ENCODE results near the gene CNKSR3. TPM values are rescaled to one million over a fixed set of nuclear protein-coding genes. Genes with fewer than 3 reads are reported as not detected.

The CNKSR3 gene
- polyA plus RNA-seq, 1 of the 3 experiments (the other 2 are of a cell fraction): 1.6 TPM

DNA sequence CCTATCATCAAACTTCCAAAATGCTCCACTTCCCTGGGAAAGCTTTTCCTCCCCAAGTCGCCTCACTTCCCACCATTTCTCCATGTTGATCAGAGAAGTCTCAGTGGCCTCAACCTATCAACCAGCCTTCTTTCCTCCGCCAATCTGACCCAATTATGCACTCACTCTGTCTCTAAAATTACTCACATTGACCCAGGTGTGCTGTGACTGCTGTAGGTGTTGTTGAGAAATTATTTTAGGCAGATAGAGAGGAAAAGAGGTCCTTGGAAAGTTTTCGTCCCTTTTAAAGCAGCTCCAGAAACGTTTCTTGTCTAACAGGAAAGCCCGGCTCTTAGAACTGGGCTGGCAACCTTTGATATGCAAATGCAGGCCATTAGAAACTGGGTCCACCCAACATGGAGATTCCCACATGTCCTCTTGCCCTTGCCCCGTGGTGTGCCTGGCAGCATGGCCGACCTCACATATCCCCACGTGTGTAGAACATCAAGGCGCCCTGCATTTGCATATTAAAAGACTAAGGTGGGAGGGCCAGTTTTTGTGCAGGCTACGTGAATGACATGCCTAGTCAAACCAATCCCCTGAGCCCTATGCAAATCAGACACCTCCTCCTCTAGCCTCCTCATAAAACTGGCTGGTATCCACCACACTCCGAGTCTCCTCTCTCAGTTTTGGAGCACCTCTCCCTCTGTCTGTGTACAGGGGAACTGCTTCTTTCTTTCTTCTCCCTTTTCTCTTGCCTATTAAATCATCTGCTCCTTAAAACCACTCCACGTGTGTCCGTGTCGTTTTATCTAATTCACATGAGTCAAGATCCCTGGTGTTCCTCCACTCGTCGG lies 166.8 kb downstream of the CNKSR3 start:
- H3K27me3 ChIP-seq (ENCODE audit: insufficient read depth): no peaks in the 10 kb centered on the region
- peaks cover 0 to 2% of the 10 kb centered on the region in 2 experiments; a peak in 1 of 4 replicates for H3K4me1 ChIP-seq (ENCODE audit: control insufficient read depth in 1 of 2, insufficient read depth in 2 of 2, low read depth in 1 of 2, low read length in 1 of 2)
- no peak overlapping the region for H3K4me2 ChIP-seq
- no peaks in the 10 kb centered on the region for H3K79me2 ChIP-seq (ENCODE audit: insufficient read depth)
- H3F3A ChIP-seq (replicated peaks; ENCODE audit: insufficient read depth): no peaks in the 10 kb centered on the region
- no peaks in the 10 kb centered on the region for H3K9me2 ChIP-seq
- 85% methylated on average over 16 of the region's 16 CpGs for WGBS (ENCODE audit: low lambda C conversion rate)
- no peak overlapping the region for H3K9ac ChIP-seq
- no peaks in the 10 kb centered on the region for H3K36me3 ChIP-seq (replicated peaks in 1 of 2; ENCODE audit: control insufficient read depth in 1 of 2, insufficient read depth in 2 of 2, low read length in 1 of 2)
- ChIA-PET CTCF (interaction anchor here (0.5 kb wide), 1 partner anchor 14 kb away, joined by 4 read pairs; no protein-coding TSS in a partner anchor), POLR2A (no interaction called here)
- DNase-seq: no peak
- no peak for TF ChIP-seq TCF12 (IDR thresholded peaks at IDR 0.05)
- TF ChIP-seq MXI1 (IDR thresholded peaks at IDR 0.05; ENCODE audit: low read depth, low read length): no peak
- TF ChIP-seq NFIC (IDR thresholded peaks at IDR 0.05; ENCODE audit: borderline replicate concordance): no peak
- TF ChIP-seq, protein P1, sequence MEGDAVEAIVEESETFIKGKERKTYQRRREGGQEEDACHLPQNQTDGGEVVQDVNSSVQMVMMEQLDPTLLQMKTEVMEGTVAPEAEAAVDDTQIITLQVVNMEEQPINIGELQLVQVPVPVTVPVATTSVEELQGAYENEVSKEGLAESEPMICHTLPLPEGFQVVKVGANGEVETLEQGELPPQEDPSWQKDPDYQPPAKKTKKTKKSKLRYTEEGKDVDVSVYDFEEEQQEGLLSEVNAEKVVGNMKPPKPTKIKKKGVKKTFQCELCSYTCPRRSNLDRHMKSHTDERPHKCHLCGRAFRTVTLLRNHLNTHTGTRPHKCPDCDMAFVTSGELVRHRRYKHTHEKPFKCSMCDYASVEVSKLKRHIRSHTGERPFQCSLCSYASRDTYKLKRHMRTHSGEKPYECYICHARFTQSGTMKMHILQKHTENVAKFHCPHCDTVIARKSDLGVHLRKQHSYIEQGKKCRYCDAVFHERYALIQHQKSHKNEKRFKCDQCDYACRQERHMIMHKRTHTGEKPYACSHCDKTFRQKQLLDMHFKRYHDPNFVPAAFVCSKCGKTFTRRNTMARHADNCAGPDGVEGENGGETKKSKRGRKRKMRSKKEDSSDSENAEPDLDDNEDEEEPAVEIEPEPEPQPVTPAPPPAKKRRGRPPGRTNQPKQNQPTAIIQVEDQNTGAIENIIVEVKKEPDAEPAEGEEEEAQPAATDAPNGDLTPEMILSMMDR (IDR thresholded peaks at IDR 0.05): peak; percentile 28; the same call in 1 of the 2 replicates
- no peak for TF ChIP-seq EZH2phosphoT487 (IDR thresholded peaks at IDR 0.05; ENCODE audit: borderline replicate concordance, low read depth)
- TF ChIP-seq, protein P2, sequence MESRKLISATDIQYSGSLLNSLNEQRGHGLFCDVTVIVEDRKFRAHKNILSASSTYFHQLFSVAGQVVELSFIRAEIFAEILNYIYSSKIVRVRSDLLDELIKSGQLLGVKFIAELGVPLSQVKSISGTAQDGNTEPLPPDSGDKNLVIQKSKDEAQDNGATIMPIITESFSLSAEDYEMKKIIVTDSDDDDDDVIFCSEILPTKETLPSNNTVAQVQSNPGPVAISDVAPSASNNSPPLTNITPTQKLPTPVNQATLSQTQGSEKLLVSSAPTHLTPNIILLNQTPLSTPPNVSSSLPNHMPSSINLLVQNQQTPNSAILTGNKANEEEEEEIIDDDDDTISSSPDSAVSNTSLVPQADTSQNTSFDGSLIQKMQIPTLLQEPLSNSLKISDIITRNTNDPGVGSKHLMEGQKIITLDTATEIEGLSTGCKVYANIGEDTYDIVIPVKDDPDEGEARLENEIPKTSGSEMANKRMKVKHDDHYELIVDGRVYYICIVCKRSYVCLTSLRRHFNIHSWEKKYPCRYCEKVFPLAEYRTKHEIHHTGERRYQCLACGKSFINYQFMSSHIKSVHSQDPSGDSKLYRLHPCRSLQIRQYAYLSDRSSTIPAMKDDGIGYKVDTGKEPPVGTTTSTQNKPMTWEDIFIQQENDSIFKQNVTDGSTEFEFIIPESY (IDR thresholded peaks at IDR 0.05; ENCODE audit: borderline replicate concordance, low read depth): no peak
- TF ChIP-seq RFX5 (IDR thresholded peaks at IDR 0.05; ENCODE audit: low read length): no peak
- TF ChIP-seq MEF2A (IDR thresholded peaks at IDR 0.05; ENCODE audit: borderline replicate concordance, low read depth): no peak
- H3K4me3 ChIP-seq (ENCODE audit: low read depth in 2 of 2, low read length in 1 of 2): no peak overlapping the region
- H2AFZ ChIP-seq (ENCODE audit: low read depth): no peak overlapping the region
- H3K9me3 ChIP-seq: no peaks in the 10 kb centered on the region
- H3K27ac ChIP-seq (ENCODE audit: low read depth in 2 of 2, low read length in 1 of 2): no peak overlapping the region
- H4K20me1 ChIP-seq (ENCODE audit: insufficient read depth): no peaks in the 10 kb centered on the region

DNA sequence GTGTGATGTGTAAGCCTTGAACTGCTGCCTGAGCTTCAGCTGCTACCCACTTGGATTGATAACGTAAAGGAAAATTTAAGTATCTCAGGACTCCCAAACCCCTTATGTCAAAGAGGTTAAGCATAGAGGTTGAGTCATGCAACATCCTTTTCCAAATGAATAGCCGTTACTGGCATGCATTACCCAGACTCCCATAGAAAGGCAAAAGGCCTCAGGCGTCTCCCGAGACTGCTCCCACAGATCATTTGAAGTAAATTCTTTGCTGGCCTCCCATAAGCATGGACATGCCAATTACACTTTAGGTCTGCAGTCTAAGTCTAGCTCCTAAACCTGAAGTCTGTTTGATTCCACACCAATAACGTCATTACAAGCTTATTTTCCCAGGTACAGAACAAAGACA lies 168.6 kb downstream of the CNKSR3 start:
- Histone ChIP-seq H3K4me2 (no peak overlapping the region), H4K20me1 (ENCODE audit: insufficient read depth) (no peaks in the 10 kb centered on the region), H3K4me3 (ENCODE audit: low read depth in 2 of 2, low read length in 1 of 2) (no peak overlapping the region), H3K9ac (no peak overlapping the region), H3K27me3 (ENCODE audit: insufficient read depth) (no peaks in the 10 kb centered on the region), H2AFZ (ENCODE audit: low read depth) (no peak overlapping the region), H3K79me2 (ENCODE audit: insufficient read depth) (no peaks in the 10 kb centered on the region), H3K9me2 (no peaks in the 10 kb centered on the region), H3K9me3 (no peaks in the 10 kb centered on the region), H3K27ac (ENCODE audit: low read depth in 2 of 2, low read length in 1 of 2) (no peak overlapping the region), H3K36me3 (replicated peaks in 1 of 2; ENCODE audit: control insufficient read depth in 1 of 2, insufficient read depth in 2 of 2, low read length in 1 of 2) (no peaks in the 10 kb centered on the region), H3F3A (replicated peaks; ENCODE audit: insufficient read depth) (no peaks in the 10 kb centered on the region), H3K4me1 (ENCODE audit: control insufficient read depth in 1 of 2, insufficient read depth in 2 of 2, low read depth in 1 of 2, low read length in 1 of 2) (peaks cover 0 to 2% of the 10 kb centered on the region in 2 experiments; a peak in 1 of 4 replicates)
- ChIA-PET CTCF (no interaction called here), POLR2A (no interaction called here)
- DNase-seq: no peak
- WGBS (ENCODE audit: low lambda C conversion rate): 63% methylated on average over 5 of the region's 5 CpGs
- TF ChIP-seq CHD2 (IDR thresholded peaks at IDR 0.05; ENCODE audit: low read length, partially characterized antibody) (no peak), TAF1 (IDR thresholded peaks at IDR 0.05; ENCODE audit: borderline replicate concordance, low read depth, low read length) (no peak), NFIC (IDR thresholded peaks at IDR 0.05; ENCODE audit: borderline replicate concordance) (no peak), ELF1 (IDR thresholded peaks at IDR 0.05) (no peak)
